Tibial nerve (tissue), 4 donors: ENCODE results near the gene RNF130. TPM values are rescaled to one million over a fixed set of nuclear protein-coding genes. Genes with fewer than 3 reads are reported as not detected.

Experiments
- DNase-seq, 2 donors: peaks; one replicate each; pipeline ENCODE4 v3.0.0-alpha.2; 2019; ENCODE audit warnings: low spot score in 2 of 2
- H3K27ac ChIP-seq, 4 donors: fragments of 200-600 bp; sonication (generic) in 3 of 4; one replicate each; pipeline ENCODE4 v1.5.1; 2017 to 2019; ENCODE audit warnings: mild to moderate bottlenecking in 1 of 4
- H3K27me3 ChIP-seq, 2 donors: fragments of 200-600 bp; sonication (generic) in 1 of 2; one replicate each; pipeline versions ENCODE4 v1.5.1 to v1.6.0; 2017 to 2019
- H3K36me3 ChIP-seq, 3 donors: fragments of 200-600 bp; sonication (generic); one replicate each; pipeline ENCODE4 v1.5.1; 2018 to 2019
- H3K4me1 ChIP-seq, 4 donors: fragments of 200-600 bp; sonication (generic) in 3 of 4; one replicate each; pipeline ENCODE4 v1.5.1; 2017 to 2019
- H3K4me3 ChIP-seq, 4 donors: fragments of 200-600 bp; sonication (generic) in 3 of 4; one replicate each; pipeline ENCODE4 v1.5.1; 2017 to 2019; ENCODE audit warnings: mild to moderate bottlenecking in 1 of 4, moderate library complexity in 1 of 4
- H3K9me3 ChIP-seq, 4 donors: fragments of 200-600 bp; sonication (generic) in 3 of 4; one replicate each; pipeline ENCODE4 v1.5.1; 2017 to 2019
- EP300 ChIP-seq, 2 donors: sonication (generic); formaldehyde crosslinking; IDR thresholded peaks; one replicate each; pipeline ENCODE4 v1.6.1; 2017; ENCODE audit warnings: antibody characterized with exemption in 2 of 2, mild to moderate bottlenecking in 1 of 2
- POLR2A ChIP-seq, 2 donors: fragments of 450-650 bp; IDR thresholded peaks; one replicate each; pipeline ENCODE4 v1.6.1; 2017; ENCODE audit warnings: antibody characterized with exemption in 2 of 2, mild to moderate bottlenecking in 2 of 2, moderate library complexity in 2 of 2
- WGBS, 2 donors: methylation state at CpG; one replicate each; pipeline ENCODE4 v1.1.5; 2018; 5-methylcytosine and 5-hydroxymethylcytosine counted together
- total RNA-seq, 4 donors: library from RNA; depleted of rRNA; stranded (reverse); fragments of >200 nt; gene quantifications; one replicate each; pipeline ENCODE4 v1.1.0, GENCODE V29; 2016
- TF ChIP-seq, protein P1 (sequence below), 5 experiments: fragments of 200-600 bp in 3 of 5; fragments of 450-650 bp in 2 of 5; sonication (generic) in 3 of 5; IDR thresholded peaks; one replicate each; pipeline ENCODE4 v1.5.1; 2016 to 2019; ENCODE audit warnings: antibody characterized with exemption in 5 of 5, mild to moderate bottlenecking in 3 of 5, moderate library complexity in 2 of 5

The RNF130 gene
- total RNA-seq, 4 donors from 2014 or later: 121 to 150 (median 143) TPM

DNA sequence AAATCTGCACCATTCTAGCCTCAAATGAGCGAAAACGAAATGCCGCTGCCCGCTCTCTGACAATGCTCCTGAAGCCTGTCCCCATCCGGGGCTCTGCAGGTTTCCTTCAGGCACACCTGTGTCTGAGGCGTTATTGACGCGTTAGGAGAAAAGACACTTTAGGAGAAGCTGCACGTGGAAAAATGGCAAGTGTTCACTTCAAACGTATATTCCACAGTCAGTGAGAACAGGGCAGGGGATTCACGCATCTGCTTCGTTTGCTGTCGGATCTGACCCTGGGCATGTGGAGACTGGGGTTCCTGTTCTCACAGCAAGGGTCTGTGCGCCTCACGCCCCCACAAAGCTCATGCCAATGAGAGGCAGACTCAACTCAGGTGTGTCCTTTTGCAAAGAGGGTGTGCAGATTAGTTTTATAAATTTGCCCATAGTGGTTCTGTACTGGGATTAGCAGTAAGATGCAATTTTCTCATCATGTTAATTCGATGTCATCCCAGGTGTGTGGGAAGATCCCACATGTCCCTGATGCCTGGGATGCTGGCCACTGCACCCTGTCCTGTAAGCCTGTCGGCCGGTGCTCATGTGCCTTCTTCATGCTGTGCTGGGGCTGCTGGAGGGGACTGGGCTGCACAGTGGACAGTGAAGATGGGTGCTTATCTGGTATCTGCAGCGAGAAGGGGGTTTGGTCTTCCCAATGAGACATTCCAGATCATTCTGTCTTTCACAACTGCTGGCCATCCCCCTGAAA is 152.6 kb downstream of the RNF130 start:
- H3K4me3 ChIP-seq: no peak overlapping the region
- TF ChIP-seq POLR2A (IDR thresholded peaks at IDR 0.05): no peak
- no peak for TF ChIP-seq EP300 (IDR thresholded peaks at IDR 0.05)
- TF ChIP-seq, protein P1, sequence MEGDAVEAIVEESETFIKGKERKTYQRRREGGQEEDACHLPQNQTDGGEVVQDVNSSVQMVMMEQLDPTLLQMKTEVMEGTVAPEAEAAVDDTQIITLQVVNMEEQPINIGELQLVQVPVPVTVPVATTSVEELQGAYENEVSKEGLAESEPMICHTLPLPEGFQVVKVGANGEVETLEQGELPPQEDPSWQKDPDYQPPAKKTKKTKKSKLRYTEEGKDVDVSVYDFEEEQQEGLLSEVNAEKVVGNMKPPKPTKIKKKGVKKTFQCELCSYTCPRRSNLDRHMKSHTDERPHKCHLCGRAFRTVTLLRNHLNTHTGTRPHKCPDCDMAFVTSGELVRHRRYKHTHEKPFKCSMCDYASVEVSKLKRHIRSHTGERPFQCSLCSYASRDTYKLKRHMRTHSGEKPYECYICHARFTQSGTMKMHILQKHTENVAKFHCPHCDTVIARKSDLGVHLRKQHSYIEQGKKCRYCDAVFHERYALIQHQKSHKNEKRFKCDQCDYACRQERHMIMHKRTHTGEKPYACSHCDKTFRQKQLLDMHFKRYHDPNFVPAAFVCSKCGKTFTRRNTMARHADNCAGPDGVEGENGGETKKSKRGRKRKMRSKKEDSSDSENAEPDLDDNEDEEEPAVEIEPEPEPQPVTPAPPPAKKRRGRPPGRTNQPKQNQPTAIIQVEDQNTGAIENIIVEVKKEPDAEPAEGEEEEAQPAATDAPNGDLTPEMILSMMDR (IDR thresholded peaks at IDR 0.05): no peak
- no peaks in the 10 kb centered on the region for H3K27me3 ChIP-seq
- H3K9me3 ChIP-seq: no peaks in the 10 kb centered on the region
- no peak overlapping the region for H3K27ac ChIP-seq
- peaks cover 0 to 3% (median 0%) of the 10 kb centered on the region in 4 donors for H3K4me1 ChIP-seq
- peaks cover 0 to 10% (median 0%) of the 10 kb centered on the region in 3 donors for H3K36me3 ChIP-seq
- DNase-seq: no peak
- WGBS, 2 donors: 91% methylated on average over 18 to 19 of the region's 19 CpGs

DNA sequence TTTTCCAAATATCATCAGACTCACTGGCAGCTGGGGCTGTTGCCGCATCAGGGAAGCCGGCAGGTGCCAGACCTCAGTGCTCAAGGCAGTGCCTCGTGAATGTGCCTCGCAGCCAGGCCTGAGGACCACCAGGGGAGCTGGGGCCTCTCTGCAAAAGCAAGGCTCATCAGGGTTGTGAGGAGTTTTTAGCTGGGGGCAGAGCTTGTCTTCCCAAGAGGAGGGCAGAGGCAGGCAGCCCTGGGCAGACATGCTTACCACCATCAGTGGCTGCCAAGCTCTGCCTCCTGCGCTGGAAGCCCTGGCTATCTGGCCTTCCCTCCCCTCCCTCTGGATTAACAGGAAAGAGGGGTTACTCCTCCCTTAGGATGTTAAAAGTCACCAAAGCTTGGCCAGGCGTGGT is 155.0 kb downstream of the RNF130 start:
- no peak for DNase-seq
- 83 to 90% methylated on average over 6 of the region's 6 CpGs for WGBS, 2 donors
- Histone ChIP-seq H3K4me1 (peaks cover 0 to 9% (median 3%) of the 10 kb centered on the region in 4 donors), H3K9me3 (no peaks in the 10 kb centered on the region), H3K4me3 (no peak overlapping the region), H3K27me3 (no peaks in the 10 kb centered on the region), H3K36me3 (peaks cover 0 to 10% (median 0%) of the 10 kb centered on the region in 3 donors), H3K27ac (no peak overlapping the region)
- TF ChIP-seq EP300 (IDR thresholded peaks at IDR 0.05): no peak
- TF ChIP-seq, protein P1 (IDR thresholded peaks at IDR 0.05): no peak
- no peak for TF ChIP-seq POLR2A (IDR thresholded peaks at IDR 0.05)

DNA sequence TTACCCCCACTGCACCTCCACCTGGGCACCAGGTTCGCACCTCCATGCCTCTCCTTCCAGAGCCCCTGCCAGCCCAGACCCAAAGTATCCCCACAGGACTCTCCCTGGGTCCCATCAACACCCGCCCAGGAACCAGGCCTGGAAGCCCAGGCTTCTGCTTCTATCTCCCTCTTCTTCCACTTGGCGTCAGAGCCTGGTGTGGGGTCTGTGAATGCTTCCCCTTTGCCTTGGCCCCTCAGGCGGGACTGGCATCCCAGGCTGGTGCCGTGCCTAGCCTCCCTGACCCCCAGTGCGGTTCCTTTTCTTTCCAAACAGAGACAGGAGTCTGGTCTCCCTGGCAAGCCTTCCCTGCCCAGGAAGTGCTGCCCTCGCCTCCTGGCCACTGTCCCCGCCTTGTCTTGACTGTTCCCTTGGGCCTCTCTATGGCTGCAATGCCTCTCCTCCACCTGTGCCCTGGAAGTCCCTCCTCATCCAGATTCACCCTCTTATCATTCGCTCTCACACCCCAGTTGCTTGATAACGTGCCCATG is 156.1 kb downstream of the RNF130 start:
- no peaks in the 10 kb centered on the region for H3K9me3 ChIP-seq
- no peak for TF ChIP-seq POLR2A (IDR thresholded peaks at IDR 0.05)
- TF ChIP-seq, protein P1 (IDR thresholded peaks at IDR 0.05): no peak
- TF ChIP-seq EP300 (IDR thresholded peaks at IDR 0.05): no peak
- no peak overlapping the region for H3K27ac ChIP-seq
- DNase-seq: no peak
- H3K4me3 ChIP-seq: no peak overlapping the region
- peaks cover 0 to 10% (median 0%) of the 10 kb centered on the region in 3 donors for H3K36me3 ChIP-seq
- H3K4me1 ChIP-seq: peaks cover 0 to 9% (median 3%) of the 10 kb centered on the region in 4 donors
- 84 to 89% methylated on average over 10 of the region's 10 CpGs for WGBS, 2 donors
- H3K27me3 ChIP-seq: no peaks in the 10 kb centered on the region

DNA sequence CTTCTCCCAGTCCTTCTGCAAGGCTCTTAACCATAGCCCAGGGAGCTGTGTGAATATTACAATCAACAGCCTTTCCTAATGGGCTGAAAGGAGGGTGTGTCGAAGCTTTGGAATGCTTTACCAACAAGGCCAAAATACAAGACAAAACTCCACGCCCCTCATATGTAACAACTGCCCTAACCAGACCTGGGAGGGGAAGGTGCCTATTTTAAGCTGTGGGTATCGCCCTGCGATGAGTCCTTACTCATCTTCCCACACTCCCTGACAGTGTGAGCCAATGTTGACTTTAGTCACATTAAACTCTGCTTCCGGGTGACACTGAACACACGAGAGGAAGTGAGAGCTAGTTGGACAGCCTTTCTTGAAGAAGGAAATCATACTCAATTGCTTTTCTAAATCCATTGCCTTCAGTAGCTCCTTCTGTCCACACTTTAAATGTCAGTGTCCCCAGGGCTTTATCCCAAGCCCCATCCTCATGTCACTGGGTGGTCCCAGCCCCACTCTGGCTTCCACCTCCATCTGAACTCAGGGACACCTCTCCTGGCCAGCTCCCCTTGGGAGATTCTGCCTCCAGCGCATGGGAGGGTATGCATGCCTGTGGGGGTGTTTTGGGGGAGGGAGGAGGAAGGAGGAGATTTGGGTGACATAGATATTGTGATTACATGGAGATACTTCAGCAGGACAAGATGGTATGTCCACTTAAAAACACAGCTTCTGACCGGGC is 157.4 kb downstream of the RNF130 start:
- H3K27me3 ChIP-seq: no peaks in the 10 kb centered on the region
- TF ChIP-seq POLR2A (IDR thresholded peaks at IDR 0.05) (no peak), EP300 (IDR thresholded peaks at IDR 0.05) (no peak)
- TF ChIP-seq, protein P1 (IDR thresholded peaks at IDR 0.05): no peak
- H3K4me1 ChIP-seq: peaks cover 0 to 9% (median 3%) of the 10 kb centered on the region in 4 donors
- 59 to 61% methylated on average over 8 of the region's 8 CpGs for WGBS, 2 donors
- DNase-seq: no peak
- H3K9me3 ChIP-seq: no peaks in the 10 kb centered on the region
- H3K36me3 ChIP-seq: peaks cover 0 to 2% (median 0%) of the 10 kb centered on the region in 3 donors
- no peak overlapping the region for H3K4me3 ChIP-seq
- peak overlapping the region in 1 of 4 donors; percentile 54 for H3K27ac ChIP-seq
